Activated CD8-positive, alpha-beta memory T cell treated with anti-CD3 and anti-CD28 coated beads, Interleukin-2, amount 10 ng/mL, durations not matched to agents 7 days and 5 days (primary cell): Measurements from ENCODE around the gene MEST. TPM values are rescaled to one million over a fixed set of nuclear protein-coding genes. Genes with fewer than 3 reads are reported as not detected.

Source experiments
- microRNA-seq: library from miRNA; unstranded; fragments of <30 nt; microRNA quantifications from one replicate; pipeline ENCODE4 v1.2.0, GENCODE V29; 2022
- total RNA-seq, 2 experiments: library from RNA; stranded (reverse); gene quantifications; one replicate each; pipeline ENCODE4 v1.2.3, GENCODE V29; 2021

Gene MEST
- total RNA-seq, 2 experiments from 2014 or later: 2.5 to 3.2 TPM

Small RNA genes lying within 50 kb of the gene (microRNA-seq; reads per million reads assigned to microRNA genes)
- gene MIR335: 238 reads per million, percentile 75 among the genes with 10 or more reads in this experiment

Other genes starting within 250 kb of the MEST start
- not detected for gene CPA2, start 225.2 kb upstream of the MEST start, total RNA-seq
- not detected for gene CPA4, start 198.9 kb upstream of the MEST start, total RNA-seq
- gene CPA5, start 147.3 kb upstream of the MEST start, total RNA-seq: 1 to 10 TPM; 3.4 to 4.0 TPM
- not detected for gene CPA1, start 111.6 kb upstream of the MEST start, total RNA-seq
- gene CEP41, start 51.1 kb upstream of the MEST start, total RNA-seq: 10 to 100 TPM; 22.0 to 23.3 TPM
- 10 to 100 TPM; 17.6 to 21.1 TPM for gene COPG2, start 176.7 kb downstream of the MEST start, total RNA-seq
- not detected for gene TSGA13, start 194.5 kb downstream of the MEST start, total RNA-seq
- not detected for gene KLF14, start 242.1 kb downstream of the MEST start, total RNA-seq